Measurements from ENCODE around the gene HDAC4. TPM values are rescaled to one million over a fixed set of nuclear protein-coding genes. Genes with fewer than 3 reads are reported as not detected.
A peak's percentile ranks its signal among the peaks of the same experiment; 100 is the strongest.

HDAC4 gene
- total and polyA plus RNA-seq, 9 of the 15 experiments (the other 6 are each of a cell fraction or from before 2014, with no cell fraction given): 0.11 to 20.2 (median 4.0) TPM

DNA sequence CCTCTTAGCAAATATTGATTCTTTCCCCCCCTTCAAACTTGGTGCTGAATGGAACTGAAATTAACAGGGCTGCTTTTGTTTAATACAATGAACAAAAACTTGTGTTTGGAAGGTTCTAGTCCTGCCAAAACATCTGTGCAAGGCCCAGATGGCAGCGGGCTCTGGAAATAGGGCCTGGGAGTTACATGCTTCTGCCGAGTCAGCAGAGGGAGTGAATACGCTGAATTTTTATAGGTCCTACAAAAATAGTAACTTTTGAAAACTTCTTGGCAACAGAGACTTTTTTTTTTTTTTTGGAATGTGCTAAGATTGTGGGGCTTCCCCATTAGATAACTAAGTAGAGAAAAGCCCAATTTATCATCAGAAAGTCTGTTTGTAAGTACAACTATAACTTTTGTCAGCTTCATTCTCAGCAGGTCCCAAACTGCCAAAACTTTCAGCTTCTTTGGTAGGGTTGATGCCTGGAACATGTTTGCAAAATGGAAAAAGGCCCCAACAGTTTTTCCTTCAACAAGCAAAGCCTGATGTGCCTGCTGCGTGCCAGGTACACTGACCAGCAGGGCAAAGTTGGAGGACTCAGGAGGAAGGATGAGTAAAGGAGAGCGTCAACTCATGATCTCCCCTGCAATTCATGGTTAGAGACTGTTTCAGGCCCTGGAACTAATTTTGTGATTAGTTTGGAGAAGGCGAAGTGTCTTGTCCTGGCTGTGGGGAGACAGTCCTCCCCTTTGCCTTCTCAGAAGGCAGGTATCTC is 45.1 kb upstream of the HDAC4 start:
- no TSS peak for BruUV-seq (replicated peaks)
- ChIA-PET POLR2A (no interaction called here), CTCF (ENCODE audit: low intra/inter-chr PET ratio) (no interaction called here)
- intact Hi-C loops (cut with micrococcal nuclease) (no loop called here), in situ Hi-C loops (cut with MboI) (no loop called here)
- TF ChIP-seq CHAMP1 (IDR thresholded peaks at IDR 0.05) (no peak), ZNF316 (IDR thresholded peaks at IDR 0.05) (0 out of 2 replicates have a peak, but pooled peaks have one; percentile 9)
- Histone ChIP-seq H3K4me3 (no peak overlapping the region), H3K4me2 (ENCODE audit: insufficient read depth, low read length) (no peak overlapping the region), H3K9me3 (replicated peaks; ENCODE audit: control insufficient read depth, insufficient read depth, low read depth, low read length) (no peaks in the 10 kb centered on the region), H3K9ac (ENCODE audit: insufficient read depth in 1 of 2, low read depth in 2 of 2, low read length in 2 of 2) (no peak overlapping the region), H4K20me1 (replicated peaks; ENCODE audit: control insufficient read depth, insufficient read depth, low read length) (no peaks in the 10 kb centered on the region), H3K9me1 (ENCODE audit: control insufficient read depth, insufficient read depth, low read length) (no peaks in the 10 kb centered on the region), H3K36me3 (ENCODE audit: control insufficient read depth, insufficient read depth, low read length) (no peaks in the 10 kb centered on the region), H2AFZ (ENCODE audit: low read depth, low read length) (no peak overlapping the region), H3K27me3 (ENCODE audit: control insufficient read depth in 2 of 2, insufficient read depth in 2 of 2, low read length in 2 of 2) (peaks cover 5 to 39% of the 10 kb centered on the region in 2 experiments), H3K4me1 (replicated peaks in 1 of 2; ENCODE audit: control insufficient read depth in 2 of 2, insufficient read depth in 2 of 2, low read length in 2 of 2) (no peaks in the 10 kb centered on the region), H3K79me2 (ENCODE audit: control insufficient read depth, insufficient read depth, low read length) (no peaks in the 10 kb centered on the region), H3K27ac (ENCODE audit: extremely low read depth, low read depth, low read length) (no peak overlapping the region)
- ATAC-seq: no peak
- 0% methylated on average over 6 of the region's 6 CpGs for WGBS (ENCODE audit: insufficient coverage, low coverage, missing lambda C conversion rate)
- no peak for FAIRE-seq
- DNase-seq (ENCODE audit: extremely low read depth in 1 of 4, low spot score in 3 of 4): no peak
